Liver (tissue), 9 donors: ENCODE results near the gene TBL2. TPM values are rescaled to one million over a fixed set of nuclear protein-coding genes. Genes with fewer than 3 reads are reported as not detected.
"Not testable (repeated sequence)": the region's sequence is repeated elsewhere in the genome, so short reads cannot be mapped to it uniquely, and the experiment has no call there.

ENCODE experiments used
- DNase-seq: peaks from one replicate; pipeline ENCODE4 v3.0.0-alpha.2; 2017; ENCODE audit warnings: low spot score
- H3K27ac ChIP-seq, 2 donors: one replicate each; pipeline ENCODE4 v1.7.0; 2013; ENCODE audit warnings: inconsistent platforms in 2 of 2, low read length in 2 of 2, control low read depth in 1 of 2, low read depth in 1 of 2, mild to moderate bottlenecking in 1 of 2
- H3K27me3 ChIP-seq, 4 donors: one replicate each; pipeline versions ENCODE4 v1.6.1 to v1.7.0; 2013; ENCODE audit warnings: low read length in 3 of 4, inconsistent platforms in 1 of 4, mild to moderate bottlenecking in 1 of 4, moderate library complexity in 1 of 4; ENCODE audit not compliant: control insufficient read depth in 4 of 4, insufficient read depth in 4 of 4
- H3K36me3 ChIP-seq, 4 donors: one replicate each; pipeline versions ENCODE4 v1.6.1 to v1.7.0; 2013; ENCODE audit warnings: low read length in 3 of 4, mild to moderate bottlenecking in 3 of 4, low read depth in 1 of 4, moderate library complexity in 1 of 4; ENCODE audit not compliant: control insufficient read depth in 4 of 4, insufficient read depth in 3 of 4
- H3K4me1 ChIP-seq, 4 donors: one replicate each; pipeline versions ENCODE4 v1.6.1 to v1.7.0; 2013; ENCODE audit warnings: low read length in 3 of 4, mild to moderate bottlenecking in 3 of 4, moderate library complexity in 1 of 4; ENCODE audit not compliant: control insufficient read depth in 4 of 4, insufficient read depth in 4 of 4
- H3K4me3 ChIP-seq, 3 donors: one replicate each; pipeline versions ENCODE4 v1.6.1 to v1.7.0; 2013; ENCODE audit warnings: low read length in 3 of 3, control low read depth in 1 of 3, low read depth in 1 of 3, mild to moderate bottlenecking in 1 of 3
- H3K9ac ChIP-seq, 2 donors: one replicate each; pipeline ENCODE4 v1.7.0; 2013; ENCODE audit warnings: low read length in 2 of 2, mild to moderate bottlenecking in 2 of 2, moderate library complexity in 2 of 2, control low read depth in 1 of 2, low read depth in 1 of 2
- H3K9me3 ChIP-seq, 4 donors: one replicate each; pipeline versions ENCODE4 v1.6.1 to v1.7.0; 2013; ENCODE audit warnings: low read length in 3 of 4; ENCODE audit not compliant: control insufficient read depth in 4 of 4
- CTCF ChIP-seq: fragments of 150-350 bp; IDR thresholded peaks from 2 replicates; pipeline ENCODE4 v1.5.1; 2017; ENCODE audit warnings: improper control_type of control experiment, low read depth, low read length; ENCODE audit not compliant: missing input control
- FOXA1 ChIP-seq: IDR thresholded peaks from 2 replicates; pipeline ENCODE4 v1.6.1; 2016; ENCODE audit warnings: antibody characterized with exemption
- FOXA2 ChIP-seq: IDR thresholded peaks from 2 replicates; pipeline ENCODE4 v1.6.1; 2016; ENCODE audit warnings: antibody characterized with exemption
- GABPA ChIP-seq, 2 donors: IDR thresholded peaks in 1 of 2; conservative IDR thresholded peaks in 1 of 2; 2 replicates each; pipeline ENCODE4 v1.6.1; 2016; ENCODE audit warnings: antibody characterized with exemption in 2 of 2, mild to moderate bottlenecking in 1 of 2, moderate library complexity in 1 of 2
- HNF4A ChIP-seq, 2 donors: conservative IDR thresholded peaks; 2 replicates each; pipeline ENCODE4 v1.6.1; 2016; ENCODE audit warnings: antibody characterized with exemption in 2 of 2, mild to moderate bottlenecking in 2 of 2
- HNF4G ChIP-seq: IDR thresholded peaks from 2 replicates; pipeline ENCODE4 v1.6.1; 2016; ENCODE audit warnings: antibody characterized with exemption
- MAX ChIP-seq: IDR thresholded peaks from 2 replicates; pipeline ENCODE4 v1.6.1; 2016; ENCODE audit warnings: antibody characterized with exemption
- NR2F2 ChIP-seq: IDR thresholded peaks from 2 replicates; pipeline ENCODE4 v1.6.1; 2016; ENCODE audit warnings: antibody characterized with exemption
- SP1 ChIP-seq: IDR thresholded peaks from 2 replicates; pipeline ENCODE4 v1.6.1; 2018; ENCODE audit warnings: antibody characterized with exemption, mild to moderate bottlenecking
- YY1 ChIP-seq: IDR thresholded peaks from 2 replicates; pipeline ENCODE4 v1.6.1; 2016; ENCODE audit warnings: antibody characterized with exemption, mild to moderate bottlenecking
- ZBTB33 ChIP-seq: IDR thresholded peaks from 2 replicates; pipeline ENCODE4 v1.6.1; 2016; ENCODE audit warnings: antibody characterized with exemption
- WGBS: extraction: QIAGEN DNeasy Blood & Tissue Kit; methylation state at CpG from one replicate; pipeline ENCODE4 v1.1.7; 2013; 5-methylcytosine and 5-hydroxymethylcytosine counted together
- polyA plus RNA-seq, 2 donors: library from polyadenylated mRNA; stranded (reverse) in 1 of 2; unstranded in 1 of 2; fragments of 200-250 nt in 1 of 2; fragments of >200 nt in 1 of 2; fragmentation: Nextera tagmentation in 1 of 2; extraction: Ambion mirVana in 1 of 2; gene quantifications; one replicate each; pipeline versions ENCODE4 v1.2.1 to v1.2.3, GENCODE V29; 2013 to 2015
- total RNA-seq, 2 donors: library from RNA; depleted of rRNA; stranded (reverse); fragments of >200 nt; gene quantifications; one replicate each; pipeline ENCODE4 v1.2.3, GENCODE V29; 2014
- donor health status: healthy.
- donor health status: healthy.
- donor health status: healthy.
- donor health status: healthy.
- donor health status: healthy.

Gene TBL2
- total and polyA plus RNA-seq, 4 donors: 10.9 to 36.6 (median 19.0) TPM

- Histone ChIP-seq H3K4me3 (no peak overlapping the region), H3K9ac (no peak overlapping the region), H3K36me3 (no peaks in the 10 kb centered on the region), H3K27ac (no peak overlapping the region), H3K27me3 (no peaks in the 10 kb centered on the region), H3K9me3 (no peaks in the 10 kb centered on the region), H3K4me1 (peaks cover 4 to 11% (median 6%) of the 10 kb centered on the region in 4 donors)
- TF ChIP-seq CTCF (no peak), HNF4G (no peak), ZBTB33 (no peak), NR2F2 (no peak)
- WGBS: 54% methylated on average over 2 of the region's 2 CpGs
- DNase-seq: no peak
Observed at GRCh38 chr7:73585196-73585595, 6.8 kb upstream of the TBL2 start.

- H3K36me3 ChIP-seq: no peaks in the 10 kb centered on the region
- H3K9ac ChIP-seq: no peak overlapping the region
- H3K9me3 ChIP-seq: no peaks in the 10 kb centered on the region
- H3K4me1 ChIP-seq: peaks cover 2 to 11% (median 9%) of the 10 kb centered on the region in 4 donors
- 78% methylated on average over 6 of the region's 6 CpGs for WGBS
- DNase-seq: no peak
- H3K4me3 ChIP-seq: no peak overlapping the region
- H3K27ac ChIP-seq: no peak overlapping the region
- TF ChIP-seq ZBTB33 (no peak), SP1 (no peak), NR2F2 (no peak), FOXA1 (no peak), GABPA (IDR thresholded peaks at IDR 0.05 in 1 of 2, conservative IDR thresholded peaks at IDR 0.05 in 1 of 2) (no peak), HNF4A (conservative IDR thresholded peaks at IDR 0.05) (no peak), YY1 (no peak), HNF4G (no peak), MAX (no peak), FOXA2 (no peak)
- H3K27me3 ChIP-seq: no peaks in the 10 kb centered on the region
Observed at GRCh38 chr7:73582664-73583202, 4.4 kb upstream of the TBL2 start.

- not testable (repeated sequence) for H3K9me3 ChIP-seq, H3K27ac ChIP-seq, H3K4me3 ChIP-seq, H3K9ac ChIP-seq, H3K27me3 ChIP-seq, H3K36me3 ChIP-seq, H3K4me1 ChIP-seq, DNase-seq
- 71% methylated on average over 9 of the region's 9 CpGs for WGBS
Observed at GRCh38 chr7:73581006-73581405, 2.6 kb upstream of the TBL2 start.
